ENCODE data around the gene RIC1.

RIC1 gene

DNA sequence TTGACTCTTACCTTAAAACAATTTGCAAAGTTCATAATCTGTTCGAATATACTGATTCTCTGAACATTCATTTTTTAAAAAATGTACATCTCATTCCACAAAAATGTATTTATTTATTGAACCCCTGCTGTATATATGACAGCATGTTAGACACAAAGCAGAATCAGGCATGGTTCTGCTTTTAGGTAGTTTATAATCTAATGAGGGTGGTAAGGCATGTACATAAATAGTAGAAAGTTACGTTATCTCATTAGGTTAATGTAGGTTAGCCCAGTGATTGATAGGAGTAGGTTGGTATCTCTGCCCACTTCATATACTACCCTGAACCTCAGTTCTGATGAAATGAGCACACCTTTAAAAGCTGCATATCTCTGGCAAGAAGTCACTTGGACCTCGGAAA is 114.2 kb downstream of the RIC1 start:
- Histone ChIP-seq H3K4me1 (ENCODE audit: insufficient read depth, low read length) (no peaks in the 10 kb centered on the region), H3K9ac (ENCODE audit: low read length) (no peak overlapping the region), H3K9me3 (ENCODE audit: low read length) (no peaks in the 10 kb centered on the region), H3K27me3 (ENCODE audit: control insufficient read depth in 1 of 2, insufficient read depth in 2 of 2, low read length in 2 of 2) (no peaks in the 10 kb centered on the region), H3K4me3 (ENCODE audit: low read depth in 1 of 2, low read length in 2 of 2) (no peak overlapping the region), H3K36me3 (ENCODE audit: insufficient read depth, low read length) (peaks cover 46% of the 10 kb centered on the region), H3K27ac (ENCODE audit: low read depth, low read length) (no peak overlapping the region)

- Histone ChIP-seq H3K36me3 (ENCODE audit: insufficient read depth, low read length) (peaks cover 43% of the 10 kb centered on the region), H3K4me1 (ENCODE audit: insufficient read depth, low read length) (no peaks in the 10 kb centered on the region), H3K27ac (ENCODE audit: low read depth, low read length) (no peak overlapping the region), H3K4me3 (ENCODE audit: low read depth in 1 of 2, low read length in 2 of 2) (no peak overlapping the region), H3K27me3 (ENCODE audit: control insufficient read depth in 1 of 2, insufficient read depth in 2 of 2, low read length in 2 of 2) (no peaks in the 10 kb centered on the region), H3K9me3 (ENCODE audit: low read length) (no peaks in the 10 kb centered on the region), H3K9ac (ENCODE audit: low read length) (no peak overlapping the region)
Measured at GRCh38 chr9:5748438-5748837, 119.5 kb downstream of the RIC1 start.

- H3K4me3 ChIP-seq (ENCODE audit: low read depth in 1 of 2, low read length in 2 of 2): no peak overlapping the region
- H3K4me1 ChIP-seq (ENCODE audit: insufficient read depth, low read length): no peaks in the 10 kb centered on the region
- H3K9me3 ChIP-seq (ENCODE audit: low read length): no peaks in the 10 kb centered on the region
- H3K9ac ChIP-seq (ENCODE audit: low read length): no peak overlapping the region
- H3K27me3 ChIP-seq (ENCODE audit: control insufficient read depth in 1 of 2, insufficient read depth in 2 of 2, low read length in 2 of 2): no peaks in the 10 kb centered on the region
- H3K27ac ChIP-seq (ENCODE audit: low read depth, low read length): no peak overlapping the region
- H3K36me3 ChIP-seq (ENCODE audit: insufficient read depth, low read length): peaks cover 42% of the 10 kb centered on the region
Measured at GRCh38 chr9:5749306-5749705, 120.4 kb downstream of the RIC1 start.

DNA sequence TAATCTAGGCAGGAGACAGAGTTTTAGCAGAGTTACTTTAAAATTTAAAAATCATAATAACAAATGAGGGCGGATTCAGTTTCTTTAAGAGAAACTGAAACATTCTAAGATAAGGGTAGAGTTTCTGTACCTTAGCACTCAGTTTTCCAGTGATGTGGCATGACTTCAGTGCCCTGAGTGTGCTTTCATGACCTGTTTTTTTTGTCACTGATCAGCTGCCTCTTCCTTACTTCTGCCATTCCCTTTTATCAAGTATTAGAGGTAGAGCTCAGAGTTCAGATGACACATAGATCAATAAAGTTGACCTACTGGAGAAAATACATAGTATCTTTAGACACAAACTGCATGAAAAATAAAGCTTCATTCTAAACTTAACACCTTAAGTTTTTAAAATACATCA is 121.7 kb downstream of the RIC1 start:
- no peaks in the 10 kb centered on the region for H3K27me3 ChIP-seq (ENCODE audit: control insufficient read depth in 1 of 2, insufficient read depth in 2 of 2, low read length in 2 of 2)
- H3K9ac ChIP-seq (ENCODE audit: low read length): no peak overlapping the region
- no peaks in the 10 kb centered on the region for H3K4me1 ChIP-seq (ENCODE audit: insufficient read depth, low read length)
- no peak overlapping the region for H3K4me3 ChIP-seq (ENCODE audit: low read depth in 1 of 2, low read length in 2 of 2)
- no peaks in the 10 kb centered on the region for H3K9me3 ChIP-seq (ENCODE audit: low read length)
- H3K27ac ChIP-seq (ENCODE audit: low read depth, low read length): no peak overlapping the region
- H3K36me3 ChIP-seq (ENCODE audit: insufficient read depth, low read length): peaks cover 30% of the 10 kb centered on the region

DNA sequence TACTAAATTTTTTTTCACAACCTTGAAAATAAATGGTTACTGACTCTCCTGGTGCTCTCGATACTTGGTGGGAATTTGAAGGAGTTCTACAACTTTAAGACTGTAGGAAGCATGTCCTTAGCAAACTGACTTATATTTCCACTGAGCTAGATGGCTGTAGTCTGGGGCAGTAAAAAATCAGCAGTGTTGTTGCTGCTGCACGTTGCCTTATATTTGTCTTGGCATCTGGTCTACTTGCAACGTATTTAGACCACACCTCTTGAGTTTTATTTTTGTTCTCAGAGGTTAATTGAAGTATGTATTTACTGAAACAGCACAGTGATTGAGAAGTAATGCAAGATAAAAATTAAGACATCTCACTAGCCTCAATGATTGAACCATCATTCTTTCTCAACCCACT is 127.7 kb downstream of the RIC1 start:
- Histone ChIP-seq H3K27ac (ENCODE audit: low read depth, low read length) (no peak overlapping the region), H3K4me3 (ENCODE audit: low read depth in 1 of 2, low read length in 2 of 2) (no peak overlapping the region), H3K27me3 (ENCODE audit: control insufficient read depth in 1 of 2, insufficient read depth in 2 of 2, low read length in 2 of 2) (no peaks in the 10 kb centered on the region), H3K36me3 (ENCODE audit: insufficient read depth, low read length) (peaks cover 9% of the 10 kb centered on the region), H3K9ac (ENCODE audit: low read length) (no peak overlapping the region), H3K9me3 (ENCODE audit: low read length) (no peaks in the 10 kb centered on the region), H3K4me1 (ENCODE audit: insufficient read depth, low read length) (no peaks in the 10 kb centered on the region)

DNA sequence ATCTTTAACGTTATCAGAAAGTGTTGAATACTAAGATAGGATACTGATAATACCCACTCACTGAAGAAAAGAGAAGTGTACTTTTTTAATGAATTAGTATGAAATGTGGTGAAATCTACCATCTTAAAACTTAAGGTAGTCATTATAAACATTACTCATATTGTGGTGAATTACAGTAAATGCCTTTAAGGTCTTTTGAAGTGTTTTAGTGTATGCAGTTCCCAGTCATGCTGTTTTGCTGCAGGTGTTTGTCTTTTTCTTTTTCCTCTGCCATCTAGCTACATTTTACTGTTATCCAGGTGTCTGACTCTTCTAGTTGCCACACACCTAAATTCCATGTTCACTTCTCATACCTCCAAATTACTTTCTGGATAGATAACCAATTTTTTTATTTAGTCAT is 131.4 kb downstream of the RIC1 start:
- H3K36me3 ChIP-seq (ENCODE audit: insufficient read depth, low read length): peaks cover 33% of the 10 kb centered on the region

GRCh38 chr9:5762421-5762820 is 133.5 kb downstream of the RIC1 start:
- Histone ChIP-seq H3K36me3 (ENCODE audit: insufficient read depth, low read length) (peaks cover 47% of the 10 kb centered on the region), H3K27me3 (ENCODE audit: control insufficient read depth in 1 of 2, insufficient read depth in 2 of 2, low read length in 2 of 2) (no peaks in the 10 kb centered on the region), H3K4me3 (ENCODE audit: low read depth in 1 of 2, low read length in 2 of 2) (no peak overlapping the region), H3K27ac (ENCODE audit: low read depth, low read length) (no peak overlapping the region), H3K9ac (ENCODE audit: low read length) (no peak overlapping the region), H3K9me3 (ENCODE audit: low read length) (no peaks in the 10 kb centered on the region), H3K4me1 (ENCODE audit: insufficient read depth, low read length) (no peaks in the 10 kb centered on the region)

More for the DNA sequence above, 131.4 kb downstream of the RIC1 start:
- Histone ChIP-seq H3K4me1 (ENCODE audit: insufficient read depth, low read length) (no peaks in the 10 kb centered on the region), H3K4me3 (ENCODE audit: low read depth in 1 of 2, low read length in 2 of 2) (no peak overlapping the region), H3K9ac (ENCODE audit: low read length) (no peak overlapping the region), H3K27me3 (ENCODE audit: control insufficient read depth in 1 of 2, insufficient read depth in 2 of 2, low read length in 2 of 2) (no peaks in the 10 kb centered on the region), H3K27ac (ENCODE audit: low read depth, low read length) (no peak overlapping the region), H3K9me3 (ENCODE audit: low read length) (no peaks in the 10 kb centered on the region)

GRCh38 chr9:5764130-5764868 is 135.4 kb downstream of the RIC1 start:
- H3K9me3 ChIP-seq (ENCODE audit: low read length): no peaks in the 10 kb centered on the region

DNA sequence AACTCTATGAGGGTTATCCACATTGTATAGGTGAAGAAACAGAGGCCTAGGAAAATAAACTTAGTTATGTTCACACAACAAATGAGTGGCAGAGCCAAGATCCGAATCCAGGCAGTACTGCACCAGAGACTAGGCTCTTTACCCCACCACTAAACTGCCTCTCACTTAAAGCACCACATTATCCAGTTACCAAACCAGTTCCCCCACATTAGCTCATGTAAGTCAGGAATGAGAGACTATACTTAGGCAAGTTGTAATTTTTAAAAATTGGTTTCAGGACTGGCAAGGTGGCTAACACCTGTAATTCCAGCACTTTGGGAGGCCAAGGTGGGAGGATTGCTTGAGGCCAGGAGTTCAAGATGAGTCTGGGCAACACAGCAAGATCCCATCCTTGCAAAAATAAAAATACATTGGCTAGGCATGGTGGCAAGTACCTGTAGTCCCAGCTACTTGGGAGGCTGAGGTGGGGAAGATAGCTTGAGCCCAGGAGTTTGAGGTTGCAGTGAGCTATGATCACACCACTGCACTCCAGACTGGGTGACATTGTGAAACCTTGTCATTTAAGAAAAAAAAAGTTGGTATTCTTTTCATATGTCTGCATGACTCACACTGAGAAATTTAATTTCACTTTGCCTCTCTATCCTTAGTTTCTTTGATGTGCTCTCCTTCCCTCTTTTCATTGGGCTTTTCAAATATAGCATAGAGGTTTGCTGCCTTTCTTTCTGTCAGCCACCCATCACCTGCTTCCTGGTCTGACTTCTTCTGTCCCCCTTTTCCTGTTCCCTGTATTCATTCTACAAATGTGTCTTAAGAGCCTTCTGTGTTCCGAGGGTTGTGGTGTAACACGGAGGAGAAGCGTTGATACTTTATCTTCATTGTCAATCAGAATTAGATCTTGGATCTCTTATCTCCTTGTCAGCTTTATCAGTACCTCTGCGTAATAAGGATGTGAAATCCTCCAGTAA is 139.3 kb downstream of the RIC1 start:
- Histone ChIP-seq H3K36me3 (ENCODE audit: insufficient read depth, low read length) (peaks cover 65% of the 10 kb centered on the region), H3K4me3 (ENCODE audit: low read depth in 1 of 2, low read length in 2 of 2) (no peak overlapping the region), H3K27me3 (ENCODE audit: control insufficient read depth in 1 of 2, insufficient read depth in 2 of 2, low read length in 2 of 2) (no peaks in the 10 kb centered on the region), H3K4me1 (ENCODE audit: insufficient read depth, low read length) (no peaks in the 10 kb centered on the region), H3K27ac (ENCODE audit: low read depth, low read length) (no peak overlapping the region), H3K9ac (ENCODE audit: low read length) (no peak overlapping the region), H3K9me3 (ENCODE audit: low read length) (no peaks in the 10 kb centered on the region)

More at GRCh38 chr9:5764130-5764868, 135.4 kb downstream of the RIC1 start:
- Histone ChIP-seq H3K36me3 (ENCODE audit: insufficient read depth, low read length) (peaks cover 58% of the 10 kb centered on the region), H3K4me3 (ENCODE audit: low read depth in 1 of 2, low read length in 2 of 2) (no peak overlapping the region), H3K27me3 (ENCODE audit: control insufficient read depth in 1 of 2, insufficient read depth in 2 of 2, low read length in 2 of 2) (no peaks in the 10 kb centered on the region), H3K27ac (ENCODE audit: low read depth, low read length) (no peak overlapping the region), H3K4me1 (ENCODE audit: insufficient read depth, low read length) (no peaks in the 10 kb centered on the region), H3K9ac (ENCODE audit: low read length) (no peak overlapping the region)

- H3K4me1 ChIP-seq (ENCODE audit: insufficient read depth, low read length): no peaks in the 10 kb centered on the region
- H3K4me3 ChIP-seq (ENCODE audit: low read depth in 1 of 2, low read length in 2 of 2): no peak overlapping the region
- H3K36me3 ChIP-seq (ENCODE audit: insufficient read depth, low read length): peaks cover 48% of the 10 kb centered on the region
- no peak overlapping the region for H3K27ac ChIP-seq (ENCODE audit: low read depth, low read length)
- no peak overlapping the region for H3K9ac ChIP-seq (ENCODE audit: low read length)
- no peaks in the 10 kb centered on the region for H3K27me3 ChIP-seq (ENCODE audit: control insufficient read depth in 1 of 2, insufficient read depth in 2 of 2, low read length in 2 of 2)
- no peaks in the 10 kb centered on the region for H3K9me3 ChIP-seq (ENCODE audit: low read length)
Measured at GRCh38 chr9:5773324-5773999, 144.6 kb downstream of the RIC1 start.

DNA sequence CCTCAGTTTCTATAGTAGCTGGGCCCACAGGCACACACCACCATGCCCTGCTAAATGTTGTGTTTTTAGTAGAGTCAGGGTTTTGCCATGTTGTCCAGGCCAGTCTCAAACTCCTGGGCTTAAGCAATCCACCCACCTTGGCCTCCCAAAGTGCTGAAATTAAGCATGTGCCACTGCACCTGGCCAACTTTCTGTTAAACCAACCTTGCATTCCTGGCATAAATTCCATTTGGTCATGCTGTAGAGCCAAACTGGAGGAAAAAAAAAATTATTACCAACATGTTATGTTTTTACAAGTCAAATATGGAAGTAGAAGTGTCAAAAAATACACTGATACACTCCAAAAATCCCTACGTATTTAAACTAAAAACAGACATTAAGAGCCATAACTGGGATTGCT is 149.9 kb downstream of the RIC1 start:
- Histone ChIP-seq H3K9ac (ENCODE audit: low read length) (no peak overlapping the region), H3K4me3 (ENCODE audit: low read depth in 1 of 2, low read length in 2 of 2) (no peak overlapping the region), H3K36me3 (ENCODE audit: insufficient read depth, low read length) (peaks cover 40% of the 10 kb centered on the region), H3K4me1 (ENCODE audit: insufficient read depth, low read length) (no peaks in the 10 kb centered on the region), H3K27ac (ENCODE audit: low read depth, low read length) (no peak overlapping the region), H3K27me3 (ENCODE audit: control insufficient read depth in 1 of 2, insufficient read depth in 2 of 2, low read length in 2 of 2) (no peaks in the 10 kb centered on the region), H3K9me3 (ENCODE audit: low read length) (no peaks in the 10 kb centered on the region)

Measured in muscle layer of colon (tissue), 2 donors.